Hippocampal formation (tissue), 2 donors: Measurements from ENCODE around the gene TEX26.

Experiments
- DNase-seq, 2 donors: peaks; one replicate each; lab custom pipeline; 2025; lab: John Stamatoyannopoulos, UW

Gene TEX26

GRCh38 chr13:31012655-31013024, 80.2 kb downstream of the TEX26 start:
- no peak for DNase-seq

DNA sequence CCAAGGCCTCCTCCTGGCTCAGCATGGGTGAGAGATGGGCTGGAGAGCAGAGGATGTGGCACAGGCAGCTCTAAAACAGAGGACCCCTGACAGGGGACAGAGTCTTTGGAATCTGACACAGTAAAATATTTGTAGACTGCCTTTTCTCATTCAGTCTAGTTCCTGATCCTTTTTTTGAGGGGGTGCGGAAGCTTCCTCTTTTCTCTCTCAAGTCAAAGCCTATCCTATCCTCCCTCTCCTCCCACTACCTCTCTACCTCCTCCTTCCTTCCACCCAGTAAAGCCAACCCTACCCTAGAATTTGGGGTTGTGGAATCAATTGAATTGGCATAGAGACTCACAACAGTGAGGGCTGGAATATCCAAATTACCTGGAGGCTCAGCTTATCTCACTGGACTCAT, 82.0 kb downstream of the TEX26 start:
- DNase-seq: no peak

DNA sequence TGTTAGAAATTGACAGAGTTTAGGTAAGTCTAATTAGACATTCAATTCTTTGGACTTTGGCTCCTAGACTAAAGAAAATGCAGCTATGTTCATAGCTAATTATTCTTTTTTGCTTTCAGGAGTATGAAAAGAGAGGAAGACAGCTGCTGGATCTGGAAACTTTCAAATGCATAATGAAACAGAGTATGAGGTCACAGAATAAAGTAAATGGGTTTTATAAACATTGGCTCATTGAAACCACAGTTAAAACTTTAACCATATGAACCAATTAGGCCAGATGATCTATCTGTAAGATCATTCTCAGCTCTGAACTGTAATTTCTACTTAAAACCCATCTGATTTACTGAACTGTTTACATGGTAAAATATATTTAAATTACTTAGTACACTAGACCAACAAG, 82.7 kb downstream of the TEX26 start:
- DNase-seq: no peak

GRCh38 chr13:31016342-31017325, 84.2 kb downstream of the TEX26 start:
- DNase-seq: no peak

DNA sequence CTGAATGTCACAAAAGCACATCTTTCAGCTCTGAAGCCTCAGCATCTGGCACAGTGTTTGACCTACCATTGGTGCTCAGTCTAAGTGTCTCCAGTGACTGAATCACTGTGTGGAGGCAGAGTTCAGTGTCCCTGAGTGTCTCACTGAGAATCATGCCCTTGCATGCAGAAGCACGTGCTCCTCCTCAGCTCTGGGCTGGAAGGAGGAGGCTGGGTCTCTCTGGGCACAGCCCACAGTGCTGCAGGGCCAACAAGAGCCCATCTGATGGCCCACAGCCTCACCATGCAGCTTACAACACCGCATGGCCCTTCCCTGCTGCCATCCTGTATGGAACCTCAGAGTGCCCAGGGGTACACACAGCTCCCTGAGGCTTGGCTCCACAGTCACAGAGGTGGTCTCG, 86.1 kb downstream of the TEX26 start:
- DNase-seq: no peak

DNA sequence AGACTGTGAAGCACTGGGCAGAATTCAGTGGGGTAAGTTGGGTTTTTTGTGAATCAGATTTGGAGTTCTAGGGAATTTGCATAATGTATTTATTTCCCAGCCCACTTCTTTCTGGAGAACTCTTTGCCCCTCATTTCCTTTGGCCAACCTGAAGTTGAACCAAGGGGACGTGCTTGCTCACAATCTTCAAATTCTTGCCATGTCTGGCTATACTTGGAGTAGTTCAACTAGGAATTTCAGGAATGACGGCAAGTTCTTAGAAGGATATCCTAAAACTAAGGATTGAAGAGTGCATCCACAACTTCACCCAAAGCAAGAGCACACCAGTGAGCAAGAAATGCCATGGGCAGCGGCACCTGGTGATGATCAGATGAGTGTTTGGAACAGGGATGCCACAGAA, 88.5 kb downstream of the TEX26 start:
- no peak for DNase-seq

DNA sequence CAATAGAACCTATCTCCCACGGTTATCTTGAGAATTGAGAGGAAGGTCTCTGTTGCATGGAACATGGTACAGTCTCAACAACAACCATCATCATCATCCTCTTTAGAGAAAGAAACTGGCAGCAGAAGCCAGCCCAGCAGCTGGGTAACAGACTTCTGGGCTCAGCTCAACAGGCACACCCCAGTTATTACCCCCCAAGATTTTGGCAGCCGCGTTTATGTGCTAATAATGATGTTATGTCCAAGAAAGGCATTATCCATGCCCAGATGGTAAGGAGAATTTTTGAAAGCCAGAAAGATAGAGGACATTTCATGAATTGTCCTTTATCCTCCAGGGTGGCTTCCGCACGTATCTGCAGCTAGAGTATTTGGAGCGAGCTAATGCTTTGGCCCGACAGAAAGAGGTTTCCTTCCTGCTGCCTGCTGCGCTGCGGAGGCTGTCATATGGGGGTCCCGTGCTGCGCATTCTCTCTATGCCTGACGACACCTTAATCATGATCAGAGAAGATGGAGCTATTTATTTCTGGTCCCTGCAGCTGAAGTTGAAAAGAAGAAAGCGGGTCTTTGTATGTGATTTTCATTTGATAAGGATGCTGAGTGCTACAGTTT, 89.9 kb downstream of the TEX26 start:
- DNase-seq: no peak

DNA sequence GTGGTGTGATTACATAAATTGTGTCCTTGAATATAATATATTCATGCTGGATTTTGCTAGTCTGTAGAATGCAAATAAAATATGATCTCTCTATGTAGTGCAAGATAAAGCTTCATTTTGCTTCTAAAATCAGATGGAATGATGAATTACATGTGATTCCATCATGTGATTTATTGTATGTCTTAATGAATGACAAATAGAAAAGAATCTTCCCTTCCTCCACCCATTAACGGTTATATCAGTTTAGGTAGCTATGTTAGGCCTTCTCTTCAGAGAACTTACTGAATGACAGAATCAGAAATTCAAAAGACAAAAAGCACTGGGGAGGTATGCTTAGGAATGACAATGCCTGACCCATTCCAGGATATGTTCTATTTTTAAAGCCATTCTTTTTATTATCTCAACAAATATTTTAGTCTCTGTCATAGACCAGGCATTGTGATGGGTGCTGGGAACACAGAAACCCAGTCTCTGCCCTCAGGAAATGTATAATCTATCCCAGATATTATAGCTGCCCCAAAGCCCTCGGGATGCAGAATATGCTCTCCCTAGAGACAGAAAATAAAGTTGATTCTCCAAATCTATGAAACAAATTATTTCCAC, 90.6 kb downstream of the TEX26 start:
- DNase-seq: no peak
